Nephron (organoid): Measurements from ENCODE around the gene IL22RA1.
A peak's percentile ranks its signal among the peaks of the same experiment; 100 is the strongest.

Experiments used
- H3K27ac Mint-ChIP-seq, 3 experiments: 2 replicates each; pipeline ENCODE4 v1.8.0; 2020; ENCODE audit warnings: mixed read lengths in 3 of 3, mild to moderate bottlenecking in 2 of 3, moderate library complexity in 1 of 3
- H3K27me3 Mint-ChIP-seq: 2 replicates; pipeline ENCODE4 v1.8.0; 2021; ENCODE audit warnings: low read depth, mild to moderate bottlenecking, moderate library complexity, mixed read lengths
- H3K36me3 Mint-ChIP-seq: 2 replicates; pipeline ENCODE4 v1.8.0; 2020; ENCODE audit warnings: low read depth, mixed read lengths
- H3K4me1 Mint-ChIP-seq: 2 replicates; pipeline ENCODE4 v1.8.0; 2020; ENCODE audit warnings: mixed read lengths
- H3K4me3 Mint-ChIP-seq, 3 experiments: 2 replicates each; pipeline ENCODE4 v1.8.0; 2020; ENCODE audit warnings: mild to moderate bottlenecking in 3 of 3, mixed read lengths in 3 of 3, moderate library complexity in 2 of 3
- H3K9me3 Mint-ChIP-seq: 2 replicates; pipeline ENCODE4 v1.8.0; 2020; ENCODE audit warnings: mixed read lengths
- TF ChIP-seq, protein P1 (sequence below), 3 experiments: fragments of 200-600 bp; sonication (generic); IDR thresholded peaks; one replicate each; pipeline ENCODE4 v1.5.0; 2021; ENCODE audit warnings: antibody characterized with exemption in 3 of 3; ENCODE audit not compliant: unreplicated experiment in 3 of 3

The IL22RA1 gene

DNA sequence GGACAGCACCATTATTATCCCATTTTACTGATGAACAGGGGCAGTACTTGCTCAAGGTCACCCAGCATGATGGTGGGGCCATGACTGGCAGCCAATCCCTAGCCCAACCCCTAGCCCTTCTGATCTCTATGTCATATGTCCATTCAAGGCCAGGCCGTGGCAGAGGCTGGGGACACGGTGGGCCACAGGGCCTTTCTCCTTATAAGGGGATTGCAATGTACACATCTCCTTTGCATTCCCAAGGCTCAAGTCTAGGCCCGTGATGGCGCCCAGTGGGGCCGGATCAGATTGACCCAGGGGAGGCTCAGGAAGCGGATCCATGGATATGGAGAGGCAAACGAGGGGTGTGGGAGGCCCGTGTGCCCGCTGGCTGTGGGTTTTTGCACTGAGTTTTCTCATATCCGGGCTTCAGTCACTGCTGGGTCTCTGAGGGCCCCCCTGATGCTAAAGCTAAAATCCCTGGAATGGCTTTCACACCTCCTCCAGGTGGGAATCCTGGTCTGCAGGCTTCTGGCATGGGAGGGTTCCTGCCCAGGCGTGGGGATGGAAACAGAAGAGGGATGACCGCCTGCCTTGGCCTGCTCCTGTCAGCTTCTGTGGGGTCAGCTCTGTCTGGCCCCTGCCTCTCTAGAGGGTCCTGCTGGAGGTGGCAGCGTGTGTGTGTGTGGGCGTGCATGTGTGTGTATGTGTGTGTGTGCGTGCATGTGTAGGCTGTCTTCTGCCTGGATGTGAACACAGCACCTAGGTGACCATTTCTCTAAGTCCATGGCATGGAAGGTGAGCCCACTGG, 33.1 kb downstream of the IL22RA1 start:
- Mint-ChIP-seq H3K4me1 (peaks cover 38% of the 10 kb centered on the region), H3K27ac (peak overlapping the region; percentile 68 to 91 (median 88)), H3K4me3 (peak overlapping the region in 2 of 3 experiments; percentile 88 to 95), H3K9me3 (no peaks in the 10 kb centered on the region), H3K36me3 (no peaks in the 10 kb centered on the region), H3K27me3 (peaks cover 29% of the 10 kb centered on the region)
- TF ChIP-seq, protein P1, sequence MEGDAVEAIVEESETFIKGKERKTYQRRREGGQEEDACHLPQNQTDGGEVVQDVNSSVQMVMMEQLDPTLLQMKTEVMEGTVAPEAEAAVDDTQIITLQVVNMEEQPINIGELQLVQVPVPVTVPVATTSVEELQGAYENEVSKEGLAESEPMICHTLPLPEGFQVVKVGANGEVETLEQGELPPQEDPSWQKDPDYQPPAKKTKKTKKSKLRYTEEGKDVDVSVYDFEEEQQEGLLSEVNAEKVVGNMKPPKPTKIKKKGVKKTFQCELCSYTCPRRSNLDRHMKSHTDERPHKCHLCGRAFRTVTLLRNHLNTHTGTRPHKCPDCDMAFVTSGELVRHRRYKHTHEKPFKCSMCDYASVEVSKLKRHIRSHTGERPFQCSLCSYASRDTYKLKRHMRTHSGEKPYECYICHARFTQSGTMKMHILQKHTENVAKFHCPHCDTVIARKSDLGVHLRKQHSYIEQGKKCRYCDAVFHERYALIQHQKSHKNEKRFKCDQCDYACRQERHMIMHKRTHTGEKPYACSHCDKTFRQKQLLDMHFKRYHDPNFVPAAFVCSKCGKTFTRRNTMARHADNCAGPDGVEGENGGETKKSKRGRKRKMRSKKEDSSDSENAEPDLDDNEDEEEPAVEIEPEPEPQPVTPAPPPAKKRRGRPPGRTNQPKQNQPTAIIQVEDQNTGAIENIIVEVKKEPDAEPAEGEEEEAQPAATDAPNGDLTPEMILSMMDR (IDR thresholded peaks at IDR 0.05; ENCODE audit: unreplicated experiment in 3 of 3) = no peak

DNA sequence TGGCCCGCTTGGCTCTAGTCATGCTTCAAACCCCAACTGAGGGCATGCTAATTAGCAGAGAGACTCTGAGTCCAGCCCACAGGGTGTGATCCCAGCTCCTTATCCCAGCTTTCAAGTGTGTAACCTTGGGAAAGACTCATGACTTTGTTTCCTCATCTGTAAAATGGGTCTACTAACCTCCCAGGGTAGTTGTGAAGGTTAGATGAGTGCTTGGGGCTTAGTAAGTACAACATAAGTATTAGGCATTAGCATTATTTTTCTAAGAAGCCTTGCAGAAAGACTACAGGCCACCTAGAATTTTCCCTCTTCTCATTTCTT, 33.8 kb downstream of the IL22RA1 start:
- Mint-ChIP-seq H3K4me3 (peak overlapping the region in 2 of 3 experiments; percentile 40 to 95), H3K27me3 (peaks cover 28% of the 10 kb centered on the region), H3K4me1 (peaks cover 41% of the 10 kb centered on the region), H3K9me3 (no peaks in the 10 kb centered on the region), H3K36me3 (no peaks in the 10 kb centered on the region), H3K27ac (peak overlapping the region; percentile 68 to 91 (median 86))
- TF ChIP-seq, protein P1 (IDR thresholded peaks at IDR 0.05; ENCODE audit: unreplicated experiment in 3 of 3) = no peak

DNA sequence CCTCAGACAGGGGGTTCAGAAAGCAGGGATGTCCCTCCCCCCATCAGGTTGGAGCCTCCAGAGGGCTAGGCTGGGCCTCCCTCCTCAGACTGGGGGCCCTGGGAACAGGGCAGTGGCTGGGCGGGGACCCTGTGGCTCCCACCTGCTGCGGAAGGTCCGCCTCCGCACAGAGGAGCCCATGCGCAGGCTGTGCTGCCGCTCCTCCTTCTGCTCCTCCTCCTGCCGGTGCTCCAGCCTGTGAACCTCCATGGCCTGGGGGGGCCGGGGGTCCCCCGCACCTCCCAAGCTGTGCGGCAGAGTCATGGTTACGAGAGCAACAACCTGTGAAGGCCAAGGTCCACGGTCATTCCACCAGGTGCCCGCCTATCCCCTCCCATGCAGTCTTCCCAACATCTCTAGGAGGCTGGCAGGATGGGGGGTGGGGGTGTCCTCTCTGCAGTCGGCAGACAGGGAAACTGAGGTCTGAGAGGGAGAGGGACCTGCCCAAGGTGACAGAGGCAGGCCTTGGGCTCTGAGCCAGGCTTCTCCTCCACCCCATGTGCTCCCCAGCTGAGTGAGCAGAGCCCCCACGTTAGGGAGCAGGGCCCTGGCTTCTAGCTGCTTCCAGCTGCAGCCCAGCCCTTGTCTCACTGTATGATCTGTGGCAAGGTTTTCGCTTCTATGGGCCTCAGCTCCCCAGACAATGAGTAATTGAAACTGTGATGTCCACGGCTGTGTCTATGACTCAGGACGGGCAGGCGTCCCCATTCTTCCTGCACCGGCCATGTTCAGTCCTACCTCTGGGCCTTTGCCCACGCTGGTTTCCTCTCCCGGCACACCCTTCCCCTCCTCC, 34.4 kb downstream of the IL22RA1 start:
- TF ChIP-seq, protein P1 (IDR thresholded peaks at IDR 0.05; ENCODE audit: unreplicated experiment in 3 of 3) = no peak
- Mint-ChIP-seq H3K36me3 (no peaks in the 10 kb centered on the region), H3K4me1 (peaks cover 47% of the 10 kb centered on the region), H3K27ac (peak overlapping the region; percentile 68 to 91 (median 86)), H3K9me3 (no peaks in the 10 kb centered on the region), H3K4me3 (peak overlapping the region in 2 of 3 experiments; percentile 40 to 95), H3K27me3 (peaks cover 25% of the 10 kb centered on the region)

DNA sequence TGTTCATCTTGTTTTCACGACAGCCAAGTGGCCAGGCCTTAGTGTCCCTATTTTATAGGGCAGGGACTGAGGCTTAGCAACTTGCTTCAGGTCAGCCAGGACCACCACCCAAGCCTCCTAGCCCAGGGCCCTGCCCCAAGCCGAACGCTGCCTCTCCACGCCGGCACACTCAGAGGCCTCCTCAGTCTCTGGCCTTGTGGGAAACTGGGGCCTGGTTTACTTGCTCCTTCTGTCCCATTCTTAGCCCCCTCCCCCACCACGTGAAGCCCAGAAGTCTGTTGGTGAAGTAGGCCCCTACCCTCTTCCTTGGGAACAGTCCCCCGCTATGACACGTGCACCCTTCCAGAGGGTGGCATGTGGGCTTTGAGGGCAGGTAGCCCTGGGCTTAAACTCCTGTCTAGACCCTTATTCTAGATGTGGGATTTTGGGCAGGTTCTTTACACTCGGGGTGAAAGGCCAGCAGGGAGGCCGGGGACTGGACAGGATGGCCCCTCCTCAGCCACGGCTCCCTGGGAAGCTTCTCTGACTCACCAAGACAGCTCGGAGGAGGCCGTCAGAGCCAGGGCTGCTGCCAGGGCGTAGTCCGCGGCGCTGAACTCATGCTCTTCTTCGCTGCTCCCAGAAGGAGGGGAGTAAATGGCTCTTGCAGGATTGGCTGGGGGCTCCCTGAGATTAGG, 35.3 kb downstream of the IL22RA1 start:
- Mint-ChIP-seq H3K4me3 (peak overlapping the region; percentile 1 to 40 (median 20)), H3K4me1 (peaks cover 50% of the 10 kb centered on the region), H3K9me3 (no peaks in the 10 kb centered on the region), H3K36me3 (no peaks in the 10 kb centered on the region), H3K27me3 (peaks cover 18% of the 10 kb centered on the region), H3K27ac (peak overlapping the region; percentile 90 to 91 (median 91))
- TF ChIP-seq, protein P1 (IDR thresholded peaks at IDR 0.05; ENCODE audit: unreplicated experiment in 3 of 3) = no peak

DNA sequence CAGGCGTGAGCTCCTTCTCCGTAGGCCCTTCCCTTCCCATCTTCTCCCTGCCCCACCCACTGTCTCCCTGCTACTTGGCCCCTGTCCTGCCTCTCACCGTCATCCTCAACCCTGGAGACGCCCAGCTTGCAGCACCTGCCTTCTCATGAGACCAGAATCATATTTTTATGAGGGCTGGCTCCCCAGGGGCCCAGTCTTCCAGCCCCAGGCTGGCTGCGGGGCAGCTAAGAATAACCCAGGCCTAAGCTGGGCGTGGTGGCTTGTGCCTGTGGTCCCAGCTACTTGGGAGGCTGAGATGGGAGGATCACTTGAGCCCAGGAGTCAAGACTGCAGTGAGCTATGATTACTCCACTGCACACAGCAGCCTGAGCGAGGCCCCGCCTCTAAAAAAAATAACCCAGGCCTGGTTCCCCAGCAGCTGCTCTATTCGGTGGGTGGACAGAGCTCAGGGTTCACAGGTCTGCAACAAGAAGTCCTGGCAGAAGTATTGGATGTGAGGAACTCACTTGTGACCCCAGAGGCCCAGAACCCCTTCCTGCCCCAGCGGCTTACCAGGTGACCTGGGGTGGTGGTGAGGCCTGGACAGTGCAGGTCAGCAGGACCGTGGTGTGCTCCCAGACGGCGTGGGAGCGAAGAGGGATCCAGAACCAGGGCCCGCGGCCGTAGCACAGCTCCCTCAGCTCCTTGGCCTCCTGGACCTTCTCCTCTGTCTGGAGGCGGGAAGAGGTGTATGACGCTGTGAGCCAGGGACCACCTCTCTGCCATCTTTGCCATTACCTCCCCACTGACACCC, 37.4 kb downstream of the IL22RA1 start:
- Mint-ChIP-seq H3K4me3 (peak overlapping the region in 1 of 3 experiments; percentile 32), H3K9me3 (no peaks in the 10 kb centered on the region), H3K36me3 (no peaks in the 10 kb centered on the region), H3K27ac (peak overlapping the region; percentile 67 to 96 (median 79)), H3K27me3 (peaks cover 5% of the 10 kb centered on the region), H3K4me1 (peaks cover 53% of the 10 kb centered on the region)
- TF ChIP-seq, protein P1 (IDR thresholded peaks at IDR 0.05; ENCODE audit: unreplicated experiment in 3 of 3) = no peak
